Measurements from ENCODE around the gene MET.

DNA sequence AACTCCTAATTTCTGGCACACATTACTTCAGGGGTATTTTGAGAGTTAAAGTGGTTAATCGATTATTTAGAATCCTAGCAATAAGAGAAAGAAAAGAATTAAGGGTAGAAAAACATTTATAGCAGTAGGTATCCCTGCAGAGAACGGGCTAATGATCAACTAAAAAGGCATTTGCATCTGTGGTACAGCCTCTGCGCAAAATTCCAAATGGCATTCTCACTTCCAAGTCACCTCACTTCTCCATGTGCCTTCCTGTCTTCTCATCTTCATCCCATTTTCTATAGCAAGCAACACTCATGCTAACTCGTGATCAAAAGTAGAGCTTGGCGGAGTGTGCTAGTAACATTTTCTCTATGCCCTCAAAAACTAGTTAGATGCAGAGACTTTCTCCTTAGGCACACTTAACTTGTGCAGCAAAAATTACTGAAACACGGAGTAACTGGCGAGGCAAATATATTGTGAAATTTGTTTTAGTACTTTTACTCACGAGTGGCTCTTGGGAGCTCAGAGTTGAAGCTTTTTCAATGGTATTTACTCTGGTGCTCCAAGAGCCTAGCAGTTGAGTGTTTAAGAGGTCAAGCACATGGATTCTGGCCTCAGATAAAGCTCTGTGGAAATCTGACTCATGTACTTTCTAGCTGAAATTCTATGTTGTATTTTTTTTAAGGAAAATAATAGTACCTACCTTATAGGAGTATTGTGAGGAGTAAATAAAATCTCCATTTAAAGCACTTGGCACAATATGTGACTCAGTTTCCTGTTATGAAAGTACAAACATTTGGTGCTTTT is 65.1 kb downstream of the MET start:
- TF ChIP-seq EZH2 (conservative IDR thresholded peaks at IDR 0.05; ENCODE audit: low read depth, low read length) = no peak
- no peak for TF ChIP-seq ZNF790 (CRISPR knock-in tag; IDR thresholded peaks at IDR 0.05; ENCODE audit: borderline replicate concordance)
- no peak for TF ChIP-seq YY1 (IDR thresholded peaks at IDR 0.05; ENCODE audit: insufficient read depth, insufficient replicate concordance, low read depth, low read length)
- no peak for TF ChIP-seq ZFP36 (IDR thresholded peaks at IDR 0.05; ENCODE audit: borderline replicate concordance, low read depth, low read length, partially characterized antibody)
- TF ChIP-seq GZF1 (CRISPR knock-in tag; IDR thresholded peaks at IDR 0.05) = no peak
- TF ChIP-seq, protein P1, sequence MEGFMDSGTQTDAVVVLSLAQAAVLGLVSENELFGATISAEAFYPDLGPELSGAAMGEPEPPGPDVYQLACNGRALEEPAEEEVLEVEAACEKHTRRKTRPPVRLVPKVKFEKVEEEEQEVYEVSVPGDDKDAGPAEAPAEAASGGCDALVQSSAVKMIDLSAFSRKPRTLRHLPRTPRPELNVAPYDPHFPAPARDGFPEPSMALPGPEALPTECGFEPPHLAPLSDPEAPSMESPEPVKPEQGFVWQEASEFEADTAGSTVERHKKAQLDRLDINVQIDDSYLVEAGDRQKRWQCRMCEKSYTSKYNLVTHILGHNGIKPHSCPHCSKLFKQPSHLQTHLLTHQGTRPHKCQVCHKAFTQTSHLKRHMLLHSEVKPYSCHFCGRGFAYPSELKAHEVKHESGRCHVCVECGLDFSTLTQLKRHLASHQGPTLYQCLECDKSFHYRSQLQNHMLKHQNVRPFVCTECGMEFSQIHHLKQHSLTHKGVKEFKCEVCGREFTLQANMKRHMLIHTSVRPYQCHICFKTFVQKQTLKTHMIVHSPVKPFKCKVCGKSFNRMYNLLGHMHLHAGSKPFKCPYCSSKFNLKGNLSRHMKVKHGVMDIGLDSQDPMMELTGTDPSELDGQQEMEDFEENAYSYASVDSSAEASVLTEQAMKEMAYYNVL (CRISPR knock-in tag; IDR thresholded peaks at IDR 0.05; ENCODE audit: borderline replicate concordance) = no peak
- TF ChIP-seq, protein P2, sequence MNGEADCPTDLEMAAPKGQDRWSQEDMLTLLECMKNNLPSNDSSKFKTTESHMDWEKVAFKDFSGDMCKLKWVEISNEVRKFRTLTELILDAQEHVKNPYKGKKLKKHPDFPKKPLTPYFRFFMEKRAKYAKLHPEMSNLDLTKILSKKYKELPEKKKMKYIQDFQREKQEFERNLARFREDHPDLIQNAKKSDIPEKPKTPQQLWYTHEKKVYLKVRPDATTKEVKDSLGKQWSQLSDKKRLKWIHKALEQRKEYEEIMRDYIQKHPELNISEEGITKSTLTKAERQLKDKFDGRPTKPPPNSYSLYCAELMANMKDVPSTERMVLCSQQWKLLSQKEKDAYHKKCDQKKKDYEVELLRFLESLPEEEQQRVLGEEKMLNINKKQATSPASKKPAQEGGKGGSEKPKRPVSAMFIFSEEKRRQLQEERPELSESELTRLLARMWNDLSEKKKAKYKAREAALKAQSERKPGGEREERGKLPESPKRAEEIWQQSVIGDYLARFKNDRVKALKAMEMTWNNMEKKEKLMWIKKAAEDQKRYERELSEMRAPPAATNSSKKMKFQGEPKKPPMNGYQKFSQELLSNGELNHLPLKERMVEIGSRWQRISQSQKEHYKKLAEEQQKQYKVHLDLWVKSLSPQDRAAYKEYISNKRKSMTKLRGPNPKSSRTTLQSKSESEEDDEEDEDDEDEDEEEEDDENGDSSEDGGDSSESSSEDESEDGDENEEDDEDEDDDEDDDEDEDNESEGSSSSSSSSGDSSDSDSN (CRISPR knock-in tag; IDR thresholded peaks at IDR 0.05) = no peak
- TF ChIP-seq, protein P3, sequence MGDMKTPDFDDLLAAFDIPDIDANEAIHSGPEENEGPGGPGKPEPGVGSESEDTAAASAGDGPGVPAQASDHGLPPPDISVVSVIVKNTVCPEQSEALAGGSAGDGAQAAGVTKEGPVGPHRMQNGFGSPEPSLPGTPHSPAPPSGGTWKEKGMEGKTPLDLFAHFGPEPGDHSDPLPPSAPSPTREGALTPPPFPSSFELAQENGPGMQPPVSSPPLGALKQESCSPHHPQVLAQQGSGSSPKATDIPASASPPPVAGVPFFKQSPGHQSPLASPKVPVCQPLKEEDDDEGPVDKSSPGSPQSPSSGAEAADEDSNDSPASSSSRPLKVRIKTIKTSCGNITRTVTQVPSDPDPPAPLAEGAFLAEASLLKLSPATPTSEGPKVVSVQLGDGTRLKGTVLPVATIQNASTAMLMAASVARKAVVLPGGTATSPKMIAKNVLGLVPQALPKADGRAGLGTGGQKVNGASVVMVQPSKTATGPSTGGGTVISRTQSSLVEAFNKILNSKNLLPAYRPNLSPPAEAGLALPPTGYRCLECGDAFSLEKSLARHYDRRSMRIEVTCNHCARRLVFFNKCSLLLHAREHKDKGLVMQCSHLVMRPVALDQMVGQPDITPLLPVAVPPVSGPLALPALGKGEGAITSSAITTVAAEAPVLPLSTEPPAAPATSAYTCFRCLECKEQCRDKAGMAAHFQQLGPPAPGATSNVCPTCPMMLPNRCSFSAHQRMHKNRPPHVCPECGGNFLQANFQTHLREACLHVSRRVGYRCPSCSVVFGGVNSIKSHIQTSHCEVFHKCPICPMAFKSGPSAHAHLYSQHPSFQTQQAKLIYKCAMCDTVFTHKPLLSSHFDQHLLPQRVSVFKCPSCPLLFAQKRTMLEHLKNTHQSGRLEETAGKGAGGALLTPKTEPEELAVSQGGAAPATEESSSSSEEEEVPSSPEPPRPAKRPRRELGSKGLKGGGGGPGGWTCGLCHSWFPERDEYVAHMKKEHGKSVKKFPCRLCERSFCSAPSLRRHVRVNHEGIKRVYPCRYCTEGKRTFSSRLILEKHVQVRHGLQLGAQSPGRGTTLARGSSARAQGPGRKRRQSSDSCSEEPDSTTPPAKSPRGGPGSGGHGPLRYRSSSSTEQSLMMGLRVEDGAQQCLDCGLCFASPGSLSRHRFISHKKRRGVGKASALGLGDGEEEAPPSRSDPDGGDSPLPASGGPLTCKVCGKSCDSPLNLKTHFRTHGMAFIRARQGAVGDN (CRISPR knock-in tag; IDR thresholded peaks at IDR 0.05) = no peak
- no peak for TF ChIP-seq ZNF737 (CRISPR knock-in tag; IDR thresholded peaks at IDR 0.05; ENCODE audit: borderline replicate concordance)

Measured in HepG2 (cell line).